B cell (primary cell): ENCODE measurements around the gene UBAC2.

Source experiments
- EZH2 ChIP-seq: IDR thresholded peaks from 2 replicates; pipeline ENCODE4 v1.6.1; 2012; ENCODE audit warnings: borderline replicate concordance, low read depth, mild to moderate bottlenecking, moderate library complexity, low read length; ENCODE audit not compliant: insufficient read depth, poor library complexity, severe bottlenecking
- TF ChIP-seq, protein P1 (sequence below): fragments of 200-600 bp; IDR thresholded peaks from one replicate; pipeline ENCODE4 v1.8.0; 2022; ENCODE audit warnings: antibody characterized with exemption, mild to moderate bottlenecking

GRCh38 chr13:99379856-99380801 is 179.5 kb downstream of the UBAC2 start:
- TF ChIP-seq, protein P1, sequence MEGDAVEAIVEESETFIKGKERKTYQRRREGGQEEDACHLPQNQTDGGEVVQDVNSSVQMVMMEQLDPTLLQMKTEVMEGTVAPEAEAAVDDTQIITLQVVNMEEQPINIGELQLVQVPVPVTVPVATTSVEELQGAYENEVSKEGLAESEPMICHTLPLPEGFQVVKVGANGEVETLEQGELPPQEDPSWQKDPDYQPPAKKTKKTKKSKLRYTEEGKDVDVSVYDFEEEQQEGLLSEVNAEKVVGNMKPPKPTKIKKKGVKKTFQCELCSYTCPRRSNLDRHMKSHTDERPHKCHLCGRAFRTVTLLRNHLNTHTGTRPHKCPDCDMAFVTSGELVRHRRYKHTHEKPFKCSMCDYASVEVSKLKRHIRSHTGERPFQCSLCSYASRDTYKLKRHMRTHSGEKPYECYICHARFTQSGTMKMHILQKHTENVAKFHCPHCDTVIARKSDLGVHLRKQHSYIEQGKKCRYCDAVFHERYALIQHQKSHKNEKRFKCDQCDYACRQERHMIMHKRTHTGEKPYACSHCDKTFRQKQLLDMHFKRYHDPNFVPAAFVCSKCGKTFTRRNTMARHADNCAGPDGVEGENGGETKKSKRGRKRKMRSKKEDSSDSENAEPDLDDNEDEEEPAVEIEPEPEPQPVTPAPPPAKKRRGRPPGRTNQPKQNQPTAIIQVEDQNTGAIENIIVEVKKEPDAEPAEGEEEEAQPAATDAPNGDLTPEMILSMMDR = no peak
- TF ChIP-seq EZH2 = no peak
